HEK293 (cell line): Measurements from ENCODE around the gene PALM2AKAP2.

Experiments
- CTCF ChIA-PET: fragments of 350-600 bp; formaldehyde crosslinking; extraction: SDS; loops from one replicate; lab custom pipeline; 2021; ENCODE audit warnings: antibody characterized with exemption; lab: Yijun Ruan, JAX
- POLR2A ChIA-PET: fragments of 300-600 bp; formaldehyde crosslinking; extraction: SDS; loops from one replicate; lab custom pipeline; 2020; ENCODE audit warnings: antibody characterized with exemption, inconsistent platforms; lab: Yijun Ruan, JAX
- H3K27ac ChIP-seq: fragments of 200-500 bp; sonication (Bioruptor generic); 2 replicates; pipeline ENCODE4 v1.5.1; 2014; ENCODE audit warnings: low read depth, low read length, control low read depth, inconsistent platforms; ENCODE audit errors: extremely low read depth
- H3K36me3 ChIP-seq, 2 experiments: fragments of 200-500 bp in 1 of 2; sonication (Bioruptor generic) in 1 of 2; 1 replicate in 1 of 2; 2 replicates in 1 of 2; pipeline ENCODE4 v1.5.1; 2014 to 2017; ENCODE audit warnings: inconsistent platforms in 2 of 2, low read length in 2 of 2; ENCODE audit not compliant: control insufficient read depth in 2 of 2, insufficient read depth in 1 of 2
- H3K4me1 ChIP-seq: fragments of 200-500 bp; sonication (Bioruptor generic); 2 replicates; pipeline ENCODE4 v1.5.1; 2014; ENCODE audit warnings: mild to moderate bottlenecking, low read length, inconsistent platforms; ENCODE audit not compliant: control insufficient read depth, insufficient read depth
- H3K4me3 ChIP-seq: 2 replicates; pipeline ENCODE4 v1.5.1; 2011; ENCODE audit warnings: low read depth, mild to moderate bottlenecking, control low read depth, low read length, moderate library complexity
- H3K9me3 ChIP-seq: fragments of 200-500 bp; sonication (Bioruptor generic); 2 replicates; pipeline ENCODE4 v1.5.1; 2014; ENCODE audit warnings: low read depth, low read length, inconsistent platforms; ENCODE audit not compliant: control insufficient read depth, insufficient read depth
- GLI2 ChIP-seq: fragments of 450-650 bp; formaldehyde crosslinking; IDR thresholded peaks from 2 replicates; pipeline ENCODE4; 2017; ENCODE audit warnings: missing biosample characterization, missing genetic modification characterization, low read depth, borderline replicate concordance
- GLIS2 ChIP-seq: fragments of 450-650 bp; formaldehyde crosslinking; IDR thresholded peaks from 2 replicates; pipeline ENCODE4 v1.5.1; 2016; ENCODE audit warnings: missing biosample characterization, missing genetic modification characterization
- KLF16 ChIP-seq: fragments of 450-650 bp; formaldehyde crosslinking; IDR thresholded peaks from 2 replicates; pipeline ENCODE4 v1.5.1; 2017; ENCODE audit warnings: missing biosample characterization, missing genetic modification characterization
- OVOL3 ChIP-seq: fragments of 450-650 bp; formaldehyde crosslinking; IDR thresholded peaks from 2 replicates; pipeline ENCODE4 v1.5.1; 2016; ENCODE audit warnings: missing biosample characterization, missing genetic modification characterization
- TRIM28 ChIP-seq: IDR thresholded peaks from 2 replicates; pipeline ENCODE4 v1.6.1; 2011; ENCODE audit warnings: low read length, control low read depth, borderline replicate concordance
- ZBTB10 ChIP-seq: fragments of 450-650 bp; formaldehyde crosslinking; IDR thresholded peaks from 2 replicates; pipeline ENCODE4 v1.5.1; 2016; ENCODE audit warnings: missing biosample characterization, missing genetic modification characterization
- ZBTB20 ChIP-seq: fragments of 450-650 bp; formaldehyde crosslinking; IDR thresholded peaks from 2 replicates; pipeline ENCODE4 v1.5.1; 2016; ENCODE audit warnings: missing biosample characterization, missing genetic modification characterization
- ZFP69B ChIP-seq: fragments of 450-650 bp; formaldehyde crosslinking; IDR thresholded peaks from 2 replicates; pipeline ENCODE4 v1.5.1; 2016; ENCODE audit warnings: missing biosample characterization, missing genetic modification characterization
- ZIC2 ChIP-seq: fragments of 450-650 bp; formaldehyde crosslinking; IDR thresholded peaks from 2 replicates; pipeline ENCODE4 v1.5.1; 2016; ENCODE audit warnings: missing biosample characterization, missing genetic modification characterization
- ZNF112 ChIP-seq: fragments of 450-650 bp; formaldehyde crosslinking; IDR thresholded peaks from 2 replicates; pipeline ENCODE4 v1.5.0; 2017; ENCODE audit warnings: missing biosample characterization, missing genetic modification characterization
- ZNF140 ChIP-seq: fragments of 450-650 bp; formaldehyde crosslinking; IDR thresholded peaks from 2 replicates; pipeline ENCODE4 v1.5.1; 2016; ENCODE audit warnings: missing biosample characterization, missing genetic modification characterization
- ZNF24 ChIP-seq: fragments of 450-650 bp; formaldehyde crosslinking; IDR thresholded peaks from 2 replicates; pipeline ENCODE4 v1.5.1; 2016; ENCODE audit warnings: missing biosample characterization, missing genetic modification characterization
- ZNF311 ChIP-seq: fragments of 450-650 bp; formaldehyde crosslinking; IDR thresholded peaks from 2 replicates; pipeline ENCODE4 v1.5.1; 2017; ENCODE audit warnings: missing biosample characterization, missing genetic modification characterization, borderline replicate concordance
- ZNF404 ChIP-seq: fragments of 450-650 bp; formaldehyde crosslinking; IDR thresholded peaks from 2 replicates; pipeline ENCODE4 v1.5.1; 2017; ENCODE audit warnings: missing biosample characterization, missing genetic modification characterization
- ZNF416 ChIP-seq: fragments of 450-650 bp; formaldehyde crosslinking; IDR thresholded peaks from 2 replicates; pipeline ENCODE4 v1.5.1; 2016; ENCODE audit warnings: missing biosample characterization, missing genetic modification characterization
- ZNF449 ChIP-seq: fragments of 450-650 bp; formaldehyde crosslinking; IDR thresholded peaks from 2 replicates; pipeline ENCODE4 v1.5.1; 2017; ENCODE audit warnings: missing biosample characterization, mild to moderate bottlenecking, missing genetic modification characterization, moderate library complexity
- ZNF561 ChIP-seq: fragments of 450-650 bp; IDR thresholded peaks from 2 replicates; pipeline ENCODE4 v1.5.1; 2018; ENCODE audit warnings: missing biosample characterization, missing genetic modification characterization, borderline replicate concordance
- ZNF580 ChIP-seq: fragments of 450-650 bp; formaldehyde crosslinking; IDR thresholded peaks from 2 replicates; pipeline ENCODE4 v1.5.1; 2016; ENCODE audit warnings: missing biosample characterization, missing genetic modification characterization
- ZNF585B ChIP-seq: fragments of 450-650 bp; formaldehyde crosslinking; IDR thresholded peaks from 2 replicates; pipeline ENCODE4 v1.5.1; 2016; ENCODE audit warnings: missing biosample characterization, missing genetic modification characterization
- ZNF624 ChIP-seq: fragments of 450-650 bp; formaldehyde crosslinking; IDR thresholded peaks from 2 replicates; pipeline ENCODE4 v1.5.1; 2017; ENCODE audit warnings: missing biosample characterization, missing genetic modification characterization
- ZNF670 ChIP-seq: fragments of 450-650 bp; formaldehyde crosslinking; IDR thresholded peaks from 2 replicates; pipeline ENCODE4 v1.5.1; 2016; ENCODE audit warnings: missing biosample characterization, missing genetic modification characterization, low read depth
- ZNF677 ChIP-seq: fragments of 450-650 bp; IDR thresholded peaks from 2 replicates; pipeline ENCODE4 v1.5.0; 2018; ENCODE audit warnings: missing biosample characterization, mild to moderate bottlenecking, missing genetic modification characterization, moderate library complexity
- ZNF830 ChIP-seq: fragments of 450-650 bp; IDR thresholded peaks from 2 replicates; pipeline ENCODE4 v1.5.0; 2018; ENCODE audit warnings: missing biosample characterization, missing genetic modification characterization, low read depth, mild to moderate bottlenecking, moderate library complexity
- ZSCAN23 ChIP-seq: fragments of 450-650 bp; formaldehyde crosslinking; IDR thresholded peaks from 2 replicates; pipeline ENCODE4 v1.5.1; 2016; ENCODE audit warnings: missing biosample characterization, missing genetic modification characterization
- TF ChIP-seq, protein P1 (sequence below): fragments of 450-650 bp; formaldehyde crosslinking; IDR thresholded peaks from 2 replicates; pipeline ENCODE4 v1.5.1; 2016; ENCODE audit warnings: missing biosample characterization, missing genetic modification characterization
- TF ChIP-seq, protein P2 (sequence below): fragments of 450-650 bp; formaldehyde crosslinking; IDR thresholded peaks from 2 replicates; pipeline ENCODE4 v1.5.1; 2016; ENCODE audit warnings: missing biosample characterization, missing genetic modification characterization
- TF ChIP-seq, protein P3 (sequence below): fragments of 450-650 bp; formaldehyde crosslinking; IDR thresholded peaks from 2 replicates; pipeline ENCODE4 v1.5.1; 2017; ENCODE audit warnings: missing biosample characterization, missing genetic modification characterization

The PALM2AKAP2 gene

GRCh38 chr9:109765830-109766229 is 14.2 kb upstream of the PALM2AKAP2 start:
- Histone ChIP-seq H3K27ac (no peak overlapping the region), H3K9me3 (no peaks in the 10 kb centered on the region), H3K4me1 (peaks cover 6% of the 10 kb centered on the region), H3K36me3 (no peaks in the 10 kb centered on the region), H3K4me3 (no peak overlapping the region)
- CTCF ChIA-PET: interaction anchor here (1.4 kb wide), 1 partner anchor 9 kb away, joined by 3 read pairs; no protein-coding TSS in a partner anchor
- POLR2A ChIA-PET: no interaction called here
- TF ChIP-seq KLF16 (tag by site-specific recombination): no peak
- no peak for TF ChIP-seq ZBTB10
- TF ChIP-seq, protein P1, sequence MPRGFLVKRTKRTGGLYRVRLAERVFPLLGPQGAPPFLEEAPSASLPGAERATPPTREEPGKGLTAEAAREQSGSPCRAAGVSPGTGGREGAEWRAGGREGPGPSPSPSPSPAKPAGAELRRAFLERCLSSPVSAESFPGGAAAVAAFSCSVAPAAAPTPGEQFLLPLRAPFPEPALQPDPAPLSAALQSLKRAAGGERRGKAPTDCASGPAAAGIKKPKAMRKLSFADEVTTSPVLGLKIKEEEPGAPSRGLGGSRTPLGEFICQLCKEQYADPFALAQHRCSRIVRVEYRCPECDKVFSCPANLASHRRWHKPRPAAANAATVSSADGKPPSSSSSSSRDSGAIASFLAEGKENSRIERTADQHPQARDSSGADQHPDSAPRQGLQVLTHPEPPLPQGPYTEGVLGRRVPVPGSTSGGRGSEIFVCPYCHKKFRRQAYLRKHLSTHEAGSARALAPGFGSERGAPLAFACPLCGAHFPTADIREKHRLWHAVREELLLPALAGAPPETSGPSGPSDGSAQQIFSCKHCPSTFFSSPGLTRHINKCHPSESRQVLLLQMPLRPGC (tag by site-specific recombination): no peak
- no peak for TF ChIP-seq ZFP69B (tag by site-specific recombination)
- no peak for TF ChIP-seq ZNF561 (tag by site-specific recombination)
- no peak for TF ChIP-seq ZBTB20 (tag by site-specific recombination)
- TF ChIP-seq ZNF416 (tag by site-specific recombination): no peak
- no peak for TF ChIP-seq TRIM28
- TF ChIP-seq ZNF24 (tag by site-specific recombination): no peak
- no peak for TF ChIP-seq ZNF624 (tag by site-specific recombination)
- no peak for TF ChIP-seq ZNF677 (tag by site-specific recombination)
- TF ChIP-seq GLIS2 (tag by site-specific recombination): no peak
- TF ChIP-seq ZNF580 (tag by site-specific recombination): no peak
- no peak for TF ChIP-seq OVOL3
- TF ChIP-seq ZNF140 (tag by site-specific recombination): no peak
- no peak for TF ChIP-seq ZIC2 (tag by site-specific recombination)
- no peak for TF ChIP-seq ZNF112
- TF ChIP-seq ZNF830 (tag by site-specific recombination): no peak

GRCh38 chr9:109766351-109766750 is 13.6 kb upstream of the PALM2AKAP2 start:
- ChIA-PET CTCF (interaction anchor here (0.7 to 1.4 kb wide), 3 partner anchors 8 to 366 kb away, joined by 3 to 4 read pairs (median 3); no protein-coding TSS in a partner anchor), POLR2A (no interaction called here)
- H3K27ac ChIP-seq: no peak overlapping the region
- no peak overlapping the region for H3K4me3 ChIP-seq
- H3K36me3 ChIP-seq: no peaks in the 10 kb centered on the region
- H3K4me1 ChIP-seq: peaks cover 6% of the 10 kb centered on the region
- H3K9me3 ChIP-seq: no peaks in the 10 kb centered on the region
- no peak for TF ChIP-seq ZIC2 (tag by site-specific recombination)
- TF ChIP-seq ZNF670 (tag by site-specific recombination): no peak
- TF ChIP-seq, protein P2, sequence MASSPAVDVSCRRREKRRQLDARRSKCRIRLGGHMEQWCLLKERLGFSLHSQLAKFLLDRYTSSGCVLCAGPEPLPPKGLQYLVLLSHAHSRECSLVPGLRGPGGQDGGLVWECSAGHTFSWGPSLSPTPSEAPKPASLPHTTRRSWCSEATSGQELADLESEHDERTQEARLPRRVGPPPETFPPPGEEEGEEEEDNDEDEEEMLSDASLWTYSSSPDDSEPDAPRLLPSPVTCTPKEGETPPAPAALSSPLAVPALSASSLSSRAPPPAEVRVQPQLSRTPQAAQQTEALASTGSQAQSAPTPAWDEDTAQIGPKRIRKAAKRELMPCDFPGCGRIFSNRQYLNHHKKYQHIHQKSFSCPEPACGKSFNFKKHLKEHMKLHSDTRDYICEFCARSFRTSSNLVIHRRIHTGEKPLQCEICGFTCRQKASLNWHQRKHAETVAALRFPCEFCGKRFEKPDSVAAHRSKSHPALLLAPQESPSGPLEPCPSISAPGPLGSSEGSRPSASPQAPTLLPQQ: peak; percentile 45; the same call in 1 of the 2 replicates
- no peak for TF ChIP-seq ZNF585B (tag by site-specific recombination)
- TF ChIP-seq ZNF416 (tag by site-specific recombination): no peak
- no peak for TF ChIP-seq ZNF404
- TF ChIP-seq ZNF677 (tag by site-specific recombination): no peak
- no peak for TF ChIP-seq ZNF311 (tag by site-specific recombination)
- 0 out of 2 replicates have a peak, but pooled peaks have one; percentile 14 for TF ChIP-seq KLF16 (tag by site-specific recombination)
- no peak for TF ChIP-seq ZSCAN23
- no peak for TF ChIP-seq GLI2 (tag by site-specific recombination)
- TF ChIP-seq ZNF449 (tag by site-specific recombination): no peak
- TF ChIP-seq, protein P3, sequence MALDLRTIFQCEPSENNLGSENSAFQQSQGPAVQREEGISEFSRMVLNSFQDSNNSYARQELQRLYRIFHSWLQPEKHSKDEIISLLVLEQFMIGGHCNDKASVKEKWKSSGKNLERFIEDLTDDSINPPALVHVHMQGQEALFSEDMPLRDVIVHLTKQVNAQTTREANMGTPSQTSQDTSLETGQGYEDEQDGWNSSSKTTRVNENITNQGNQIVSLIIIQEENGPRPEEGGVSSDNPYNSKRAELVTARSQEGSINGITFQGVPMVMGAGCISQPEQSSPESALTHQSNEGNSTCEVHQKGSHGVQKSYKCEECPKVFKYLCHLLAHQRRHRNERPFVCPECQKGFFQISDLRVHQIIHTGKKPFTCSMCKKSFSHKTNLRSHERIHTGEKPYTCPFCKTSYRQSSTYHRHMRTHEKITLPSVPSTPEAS (tag by site-specific recombination): no peak
